Measurements from ENCODE around the gene CYBRD1. TPM values are rescaled to one million over a fixed set of nuclear protein-coding genes. Genes with fewer than 3 reads are reported as not detected.

The CYBRD1 gene
- total RNA-seq, 4 donors from 2014 or later = 201 to 603 (median 522) TPM

GRCh38 chr2:171574149-171574795 lies 52.0 kb downstream of the CYBRD1 start:
- TF ChIP-seq CTCF (IDR thresholded peaks at IDR 0.05; ENCODE audit: low read depth) = no peak

- no peak for TF ChIP-seq CTCF (IDR thresholded peaks at IDR 0.05; ENCODE audit: low read depth)
Observed at GRCh38 chr2:171575606-171576005, 53.3 kb downstream of the CYBRD1 start.

GRCh38 chr2:171578127-171578803 lies 56.0 kb downstream of the CYBRD1 start:
- no peak for TF ChIP-seq CTCF (IDR thresholded peaks at IDR 0.05; ENCODE audit: low read depth)

- TF ChIP-seq CTCF (IDR thresholded peaks at IDR 0.05; ENCODE audit: low read depth) = no peak
Observed at GRCh38 chr2:171579481-171579880, 57.2 kb downstream of the CYBRD1 start.

GRCh38 chr2:171583566-171583965 lies 61.3 kb downstream of the CYBRD1 start:
- no peak for TF ChIP-seq CTCF (IDR thresholded peaks at IDR 0.05; ENCODE audit: low read depth)

GRCh38 chr2:171584001-171584400 lies 61.7 kb downstream of the CYBRD1 start:
- TF ChIP-seq CTCF (IDR thresholded peaks at IDR 0.05; ENCODE audit: low read depth) = no peak

- no peak for TF ChIP-seq CTCF (IDR thresholded peaks at IDR 0.05; ENCODE audit: low read depth)
Observed at GRCh38 chr2:171587132-171587531, 64.9 kb downstream of the CYBRD1 start.
